Mesodermal cell (in vitro differentiated cells): ENCODE results near the gene CEP290.

Source experiments
- H3K27ac ChIP-seq: 2 replicates; pipeline ENCODE4 v1.7.0; 2013; ENCODE audit warnings: mild to moderate bottlenecking, low read depth, low read length, moderate library complexity; ENCODE audit not compliant: severe bottlenecking
- H3K36me3 ChIP-seq: 2 replicates; pipeline ENCODE4 v1.7.1; 2013; ENCODE audit warnings: mild to moderate bottlenecking, low read length, moderate library complexity; ENCODE audit not compliant: control insufficient read depth, insufficient read depth
- H3K4me1 ChIP-seq: one replicate; pipeline ENCODE4 v1.7.1; 2013; ENCODE audit warnings: mild to moderate bottlenecking, low read length; ENCODE audit not compliant: insufficient read depth, control insufficient read depth, poor library complexity, severe bottlenecking
- H3K4me3 ChIP-seq: 2 replicates; pipeline ENCODE4 v1.7.0; 2013; ENCODE audit warnings: low read length, control low read depth, mild to moderate bottlenecking; ENCODE audit not compliant: insufficient read depth, poor library complexity, severe bottlenecking; ENCODE audit errors: extremely low read depth
- H3K9me3 ChIP-seq: 2 replicates; pipeline ENCODE4 v1.7.1; 2013; ENCODE audit warnings: mild to moderate bottlenecking, low read length, moderate library complexity; ENCODE audit not compliant: control insufficient read depth
- WGBS, 2 experiments: methylation state at CpG; one replicate each; pipeline ENCODE4 v1.1.5; 2013; ENCODE audit warnings: missing lambda C conversion rate in 2 of 2; ENCODE audit not compliant: insufficient coverage in 2 of 2; 5-methylcytosine and 5-hydroxymethylcytosine counted together

The CEP290 gene

GRCh38 chr12:88175544-88175943 is 33.7 kb upstream of the CEP290 start:
- Histone ChIP-seq H3K36me3 (peaks cover 32% of the 10 kb centered on the region), H3K4me3 (no peak overlapping the region), H3K4me1 (no peaks in the 10 kb centered on the region), H3K27ac (no peak overlapping the region), H3K9me3 (no peaks in the 10 kb centered on the region)
- WGBS, 2 experiments: 100% methylated on average over 1 of the region's 3 CpGs

- H3K4me1 ChIP-seq: no peaks in the 10 kb centered on the region
- H3K4me3 ChIP-seq: no peak overlapping the region
- no peak overlapping the region for H3K27ac ChIP-seq
- peaks cover 20% of the 10 kb centered on the region for H3K36me3 ChIP-seq
- no peaks in the 10 kb centered on the region for H3K9me3 ChIP-seq
Observed at GRCh38 chr12:88172844-88173407, 31.0 kb upstream of the CEP290 start.

DNA sequence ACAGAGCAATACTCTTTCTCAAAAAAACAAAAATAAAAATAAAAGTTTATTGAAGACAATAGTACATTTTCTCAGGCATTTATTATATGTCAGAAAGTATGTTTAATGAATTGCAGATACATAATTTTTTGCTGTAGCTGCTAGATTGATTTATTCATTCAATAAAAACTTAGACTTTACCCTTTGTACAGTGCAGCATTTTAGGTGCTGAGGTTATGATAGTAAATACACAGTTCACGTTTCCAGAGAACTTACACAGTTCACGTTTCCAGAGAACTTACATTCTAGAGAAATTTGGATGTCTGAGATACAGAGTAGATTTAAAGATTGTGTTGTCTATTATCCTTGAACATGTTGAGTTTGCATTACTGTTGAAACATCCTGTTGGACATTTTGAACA is 25.5 kb upstream of the CEP290 start:
- no peaks in the 10 kb centered on the region for H3K9me3 ChIP-seq
- H3K4me1 ChIP-seq: no peaks in the 10 kb centered on the region
- 93% methylated on average over 2 of the region's 2 CpGs; no CpG with 5 or more reads in 1 of the 2 experiments for WGBS, 2 experiments
- H3K27ac ChIP-seq: no peak overlapping the region
- H3K4me3 ChIP-seq: no peak overlapping the region
- peaks cover 16% of the 10 kb centered on the region for H3K36me3 ChIP-seq

- H3K4me3 ChIP-seq: no peak overlapping the region
- H3K27ac ChIP-seq: no peak overlapping the region
- peaks cover 16% of the 10 kb centered on the region for H3K36me3 ChIP-seq
- H3K9me3 ChIP-seq: no peaks in the 10 kb centered on the region
- WGBS, 2 experiments: no CpG with 5 or more reads among the region's 1 CpG
- no peaks in the 10 kb centered on the region for H3K4me1 ChIP-seq
Observed at GRCh38 chr12:88166179-88166578, 24.3 kb upstream of the CEP290 start.

DNA sequence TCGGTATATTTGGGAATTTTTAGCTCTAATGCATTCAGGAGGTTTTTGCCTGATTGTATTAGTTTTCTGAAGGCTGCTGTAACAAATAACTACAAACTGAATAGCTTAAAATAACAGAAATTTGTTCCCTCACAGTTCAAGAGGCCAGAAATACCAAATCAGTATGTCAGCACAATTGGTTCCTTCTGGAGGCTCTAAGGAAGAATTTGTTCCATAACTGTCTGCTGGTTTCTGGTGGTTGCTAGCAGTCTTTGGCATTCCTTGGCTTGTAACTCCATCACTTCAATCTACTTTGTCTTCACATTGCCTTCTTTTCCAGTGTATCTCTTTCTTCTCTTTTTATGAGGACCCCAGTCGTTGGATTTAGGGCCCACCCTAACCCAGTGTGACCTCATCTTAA is 21.5 kb upstream of the CEP290 start:
- Histone ChIP-seq H3K4me1 (no peaks in the 10 kb centered on the region), H3K9me3 (no peaks in the 10 kb centered on the region), H3K36me3 (peaks cover 14% of the 10 kb centered on the region), H3K27ac (no peak overlapping the region), H3K4me3 (no peak overlapping the region)
- WGBS, 2 experiments: 67% methylated on average over 1 of the region's 2 CpGs; no CpG with 5 or more reads in 1 of the 2 experiments

- Histone ChIP-seq H3K36me3 (no peaks in the 10 kb centered on the region), H3K27ac (no peak overlapping the region), H3K4me1 (no peaks in the 10 kb centered on the region), H3K4me3 (no peak overlapping the region), H3K9me3 (no peaks in the 10 kb centered on the region)
- WGBS, 2 experiments: 100% methylated on average over 1 of the region's 1 CpG
Observed at GRCh38 chr12:88156075-88156654, 14.3 kb upstream of the CEP290 start.

GRCh38 chr12:88153959-88154358 is 12.1 kb upstream of the CEP290 start:
- Histone ChIP-seq H3K27ac (no peak overlapping the region), H3K4me1 (no peaks in the 10 kb centered on the region), H3K36me3 (peaks cover 3% of the 10 kb centered on the region), H3K4me3 (no peak overlapping the region), H3K9me3 (no peaks in the 10 kb centered on the region)
- WGBS, 2 experiments: no CpG with 5 or more reads among the region's 3 CpGs

DNA sequence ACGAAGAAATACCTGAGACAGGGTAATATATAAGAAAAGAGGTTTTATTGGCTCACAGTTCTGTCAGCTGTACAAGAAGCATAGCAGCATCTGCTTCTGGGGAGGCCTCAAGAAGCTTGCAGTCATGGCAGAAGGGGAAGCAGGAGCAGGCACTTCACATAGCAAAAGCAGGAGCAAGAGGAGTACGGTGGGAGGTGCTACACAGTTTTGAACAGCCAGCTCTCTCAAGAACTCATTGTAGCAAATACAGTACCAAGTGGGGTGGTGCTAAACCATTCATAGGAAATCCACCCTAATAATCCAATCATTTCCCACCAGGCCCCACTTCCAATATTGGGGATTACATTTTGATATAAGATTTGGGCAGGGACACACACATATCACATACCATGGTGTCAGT is 8.2 kb upstream of the CEP290 start:
- H3K36me3 ChIP-seq: peaks cover 3% of the 10 kb centered on the region
- H3K9me3 ChIP-seq: no peaks in the 10 kb centered on the region
- H3K4me3 ChIP-seq: no peak overlapping the region
- 100% methylated on average over 1 to 2 of the region's 2 CpGs for WGBS, 2 experiments
- H3K4me1 ChIP-seq: no peaks in the 10 kb centered on the region
- H3K27ac ChIP-seq: no peak overlapping the region

GRCh38 chr12:88145567-88146505 is 3.9 kb upstream of the CEP290 start:
- 55 to 59% methylated on average over 3 of the region's 5 CpGs for WGBS, 2 experiments

DNA sequence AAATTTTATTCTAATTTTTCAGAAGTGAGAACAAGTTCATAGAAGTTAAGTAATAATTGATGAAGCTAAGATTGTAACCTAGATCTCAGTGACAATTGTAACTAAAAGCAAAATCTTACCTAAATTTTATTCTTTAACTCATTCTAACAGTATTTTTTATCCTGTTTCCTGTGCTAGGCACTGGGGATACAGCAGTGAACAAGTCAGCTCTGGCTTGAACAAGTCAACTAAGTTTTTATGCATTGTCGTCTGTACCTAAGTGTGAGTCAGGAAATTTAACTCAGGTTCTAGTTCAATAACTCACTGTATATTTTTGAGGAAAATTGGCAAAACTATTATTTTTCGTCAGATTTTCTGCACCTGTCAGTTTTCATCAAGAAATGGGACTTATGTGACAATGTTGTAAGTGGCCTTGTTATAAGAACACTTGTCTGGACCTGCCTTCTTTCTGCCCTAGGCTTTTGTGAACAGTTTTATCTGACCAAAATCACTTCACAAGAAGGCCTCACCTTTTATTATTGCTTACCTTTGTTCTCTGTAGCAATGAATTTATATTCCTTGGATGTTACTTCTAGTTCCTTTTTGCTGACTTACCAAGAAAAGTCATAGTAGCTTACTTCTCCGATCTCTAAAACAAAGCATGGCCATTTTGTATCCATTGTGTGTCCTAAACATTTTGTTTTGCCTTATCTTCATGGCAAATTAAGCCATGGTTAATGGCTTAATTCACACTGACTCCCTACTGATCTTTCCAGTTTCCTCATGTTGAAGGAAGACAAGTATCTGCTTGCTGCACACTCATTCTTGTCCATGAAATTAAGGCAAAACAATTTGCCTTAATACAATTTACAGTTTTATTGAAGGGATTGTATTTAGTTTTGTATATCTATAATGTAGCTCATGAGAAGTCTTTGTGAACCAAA is 2.9 kb upstream of the CEP290 start:
- H3K4me1 ChIP-seq: peaks cover 3% of the 10 kb centered on the region
- no peak overlapping the region for H3K4me3 ChIP-seq
- H3K9me3 ChIP-seq: no peaks in the 10 kb centered on the region
- peaks cover 1% of the 10 kb centered on the region for H3K36me3 ChIP-seq
- 80 to 100% methylated on average over 2 of the region's 3 CpGs for WGBS, 2 experiments
- H3K27ac ChIP-seq: no peak overlapping the region

More at GRCh38 chr12:88145567-88146505, 3.9 kb upstream of the CEP290 start:
- Histone ChIP-seq H3K36me3 (peaks cover 3% of the 10 kb centered on the region), H3K4me3 (no peak overlapping the region), H3K27ac (no peak overlapping the region), H3K4me1 (peaks cover 3% of the 10 kb centered on the region), H3K9me3 (no peaks in the 10 kb centered on the region)
